Activated effector memory CD4-positive, alpha-beta T cell treated with anti-CD3 and anti-CD28 coated beads, Interleukin-2, amount 50 U/mL, for 16 hours (primary cell): Measurements from ENCODE around the gene ZNF593.
A peak's percentile ranks its signal among the peaks of the same experiment; 100 is the strongest.

Experiments used
- DNase-seq: peaks from one replicate; pipeline ENCODE4 v3.0.0-alpha.2; 2020

ZNF593 gene

GRCh38 chr1:26169669-26170471 is at the start of gene ZNF593:
Gene ZNF593 (plus strand): TSS chr1:26169908. CDS start chr1:26169984, 76 bp downstream.
- peak; percentile 95 for DNase-seq

GRCh38 chr1:26121854-26122773 is 47.6 kb upstream of the ZNF593 start:
- DNase-seq, result no peak

DNA sequence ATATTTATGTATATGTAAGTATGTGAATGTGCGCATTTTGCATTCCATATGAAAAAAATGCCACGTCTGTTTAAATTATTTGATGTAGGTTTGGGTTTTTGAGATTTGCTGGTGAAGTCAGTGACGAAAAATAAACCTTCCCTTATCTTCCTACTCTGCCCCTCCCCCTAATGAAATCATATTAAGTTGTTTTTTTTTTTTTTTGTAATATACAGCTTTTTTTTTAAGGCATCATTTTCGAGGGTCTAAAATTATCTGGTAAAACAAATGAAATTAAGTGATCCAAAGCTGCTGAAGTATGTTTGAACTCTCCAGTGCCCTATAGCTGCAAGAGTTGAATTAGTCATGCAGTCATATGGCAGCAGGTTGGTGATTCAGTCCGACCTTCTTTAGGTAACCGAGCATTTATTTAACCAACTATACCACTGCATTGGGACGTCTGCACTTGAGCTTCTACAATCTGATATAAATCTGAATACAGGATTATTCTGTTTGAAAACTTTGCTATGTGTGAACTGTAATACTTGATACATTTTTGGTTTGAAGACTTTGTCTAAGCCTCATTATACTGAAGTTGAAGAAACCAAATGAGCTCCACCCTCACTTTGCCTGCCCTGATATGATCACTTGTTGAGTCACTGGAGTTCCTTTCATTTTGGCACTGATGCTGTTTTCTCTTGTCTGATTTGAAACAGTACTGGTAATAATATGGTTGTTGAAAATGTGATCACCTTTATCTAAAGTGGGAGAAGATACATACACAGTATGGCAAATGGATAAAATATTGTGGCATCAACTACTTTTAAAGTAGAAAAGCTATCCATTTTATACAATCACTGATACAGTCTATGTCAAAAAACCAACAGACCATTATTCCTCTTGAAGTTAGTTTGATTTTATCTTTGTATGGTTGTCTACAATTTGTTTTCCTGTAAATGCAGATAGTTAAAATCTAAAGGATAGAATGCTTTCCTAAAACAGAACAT is 46.4 kb upstream of the ZNF593 start:
- DNase-seq, result no peak

- no peak for DNase-seq
Observed at GRCh38 chr1:26124418-26125331, 45.0 kb upstream of the ZNF593 start.

GRCh38 chr1:26125382-26125781 is 44.3 kb upstream of the ZNF593 start:
- DNase-seq, result no peak

- no peak for DNase-seq
Observed at GRCh38 chr1:26125946-26126320, 43.8 kb upstream of the ZNF593 start.

DNA sequence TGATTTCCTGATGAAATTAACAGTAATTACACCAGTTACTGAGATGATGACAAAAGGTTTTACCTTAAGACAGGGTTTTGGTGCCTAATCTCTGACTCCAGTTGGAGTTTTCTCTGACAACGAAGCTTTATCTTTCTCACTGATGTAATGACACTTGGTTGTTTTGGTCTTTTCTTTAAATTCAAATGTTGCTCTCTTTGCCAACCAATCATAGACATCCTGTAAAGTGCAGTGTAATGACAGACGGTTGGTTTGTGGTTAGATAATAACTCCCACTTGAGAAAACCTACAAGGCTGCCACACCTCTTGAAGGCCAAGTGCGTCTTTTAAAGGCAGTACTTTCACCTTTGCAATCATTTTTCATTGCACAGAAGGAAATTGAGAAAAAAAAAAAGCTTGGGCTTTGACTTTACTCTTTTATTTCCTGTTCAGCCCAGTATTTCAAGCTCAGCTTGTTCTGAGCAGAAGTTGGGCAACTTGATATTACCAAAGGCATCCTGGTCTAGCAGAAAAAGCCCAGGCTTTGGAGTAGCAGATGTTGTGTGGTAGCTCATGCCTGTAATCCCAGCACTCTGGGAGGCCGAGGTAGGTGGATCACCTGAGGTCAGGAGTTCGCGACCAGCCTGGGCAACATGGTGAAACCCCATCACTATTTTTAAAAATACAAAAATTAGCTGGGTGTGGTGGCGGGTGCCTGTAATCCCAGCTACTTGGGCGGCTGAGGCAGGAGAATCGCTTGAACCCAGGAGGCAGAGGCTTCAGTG is 43.2 kb upstream of the ZNF593 start:
- peak; percentile 77 for DNase-seq

- no peak for DNase-seq
Observed at GRCh38 chr1:26127235-26128163, 42.2 kb upstream of the ZNF593 start.

DNA sequence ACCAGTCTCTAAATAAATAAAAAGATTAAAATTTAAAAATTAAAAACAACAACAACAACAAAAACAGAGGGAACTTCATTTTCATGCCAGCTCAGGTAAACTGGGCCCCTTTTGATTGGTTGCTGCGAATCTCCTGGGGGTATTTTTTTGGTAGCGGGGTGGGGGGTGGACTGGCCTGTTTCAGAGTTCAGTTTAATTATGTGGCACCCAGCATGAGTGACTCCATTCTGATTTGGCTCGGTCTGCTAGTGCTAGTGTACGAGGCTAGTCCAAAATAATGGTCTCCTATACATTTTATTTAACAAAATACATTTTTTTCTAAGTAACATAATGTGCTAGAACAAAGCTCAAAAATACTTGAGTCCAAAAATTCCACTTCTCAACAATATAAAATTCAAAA is 39.9 kb upstream of the ZNF593 start:
- DNase-seq, result no peak

- no peak for DNase-seq
Observed at GRCh38 chr1:26130695-26131094, 39.0 kb upstream of the ZNF593 start.

DNA sequence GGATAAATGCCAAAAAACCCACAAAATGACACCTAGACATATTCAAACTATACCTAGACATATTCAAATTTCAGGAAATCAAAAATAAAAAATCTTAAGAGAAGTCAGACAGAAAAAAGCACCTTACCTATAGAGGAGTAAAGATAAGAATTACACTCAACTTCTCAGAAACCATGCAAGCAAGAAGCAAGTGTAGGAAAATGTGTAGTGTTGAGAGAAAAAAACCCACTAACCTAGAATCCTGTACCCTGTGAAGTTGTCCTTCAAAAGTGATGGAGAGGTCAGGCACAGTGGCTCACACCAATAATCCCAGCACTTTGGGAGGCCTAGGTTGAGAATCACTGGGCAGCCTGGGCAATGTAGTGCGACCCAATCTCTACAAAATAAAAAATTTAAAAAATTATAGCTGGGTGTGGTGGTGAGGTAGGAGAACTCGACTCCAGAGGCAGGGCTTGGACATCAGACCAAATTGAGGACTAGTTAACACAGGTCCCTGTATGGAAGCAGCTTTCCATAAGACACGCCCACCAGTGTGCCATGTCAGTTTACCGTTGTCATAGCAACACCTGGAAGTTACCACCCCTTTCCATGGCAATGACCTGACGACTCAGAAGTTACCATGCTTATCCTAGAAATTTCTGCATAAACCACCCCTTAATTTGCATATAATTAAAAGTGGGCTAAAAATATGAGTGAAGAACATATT is 37.4 kb upstream of the ZNF593 start:
- DNase-seq, result no peak

GRCh38 chr1:26132834-26133167 is 36.9 kb upstream of the ZNF593 start:
- DNase-seq, result no peak

DNA sequence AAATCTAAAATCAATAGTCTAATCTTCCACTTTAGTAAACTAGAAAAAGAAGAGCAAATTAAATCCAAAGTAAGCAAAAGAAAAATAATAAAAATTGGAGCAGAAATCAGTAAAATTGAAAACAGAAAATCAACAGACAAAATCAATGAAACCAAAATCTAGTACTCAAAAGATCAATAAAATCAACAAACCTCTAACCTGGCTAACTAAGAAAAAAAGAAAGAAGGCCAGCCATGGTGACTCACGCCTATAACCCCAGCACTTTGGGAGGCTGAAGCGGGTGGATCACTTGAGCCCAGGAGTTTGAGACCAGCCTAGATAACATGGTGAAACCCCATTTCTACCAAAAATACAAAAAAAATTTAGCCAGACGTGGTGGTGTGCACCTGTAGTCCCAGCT is 35.2 kb upstream of the ZNF593 start:
- DNase-seq, result no peak

- DNase-seq, result no peak
Observed at GRCh38 chr1:26138974-26139558, 30.6 kb upstream of the ZNF593 start.

- no peak for DNase-seq
Observed at GRCh38 chr1:26142159-26142558, 27.5 kb upstream of the ZNF593 start.

DNA sequence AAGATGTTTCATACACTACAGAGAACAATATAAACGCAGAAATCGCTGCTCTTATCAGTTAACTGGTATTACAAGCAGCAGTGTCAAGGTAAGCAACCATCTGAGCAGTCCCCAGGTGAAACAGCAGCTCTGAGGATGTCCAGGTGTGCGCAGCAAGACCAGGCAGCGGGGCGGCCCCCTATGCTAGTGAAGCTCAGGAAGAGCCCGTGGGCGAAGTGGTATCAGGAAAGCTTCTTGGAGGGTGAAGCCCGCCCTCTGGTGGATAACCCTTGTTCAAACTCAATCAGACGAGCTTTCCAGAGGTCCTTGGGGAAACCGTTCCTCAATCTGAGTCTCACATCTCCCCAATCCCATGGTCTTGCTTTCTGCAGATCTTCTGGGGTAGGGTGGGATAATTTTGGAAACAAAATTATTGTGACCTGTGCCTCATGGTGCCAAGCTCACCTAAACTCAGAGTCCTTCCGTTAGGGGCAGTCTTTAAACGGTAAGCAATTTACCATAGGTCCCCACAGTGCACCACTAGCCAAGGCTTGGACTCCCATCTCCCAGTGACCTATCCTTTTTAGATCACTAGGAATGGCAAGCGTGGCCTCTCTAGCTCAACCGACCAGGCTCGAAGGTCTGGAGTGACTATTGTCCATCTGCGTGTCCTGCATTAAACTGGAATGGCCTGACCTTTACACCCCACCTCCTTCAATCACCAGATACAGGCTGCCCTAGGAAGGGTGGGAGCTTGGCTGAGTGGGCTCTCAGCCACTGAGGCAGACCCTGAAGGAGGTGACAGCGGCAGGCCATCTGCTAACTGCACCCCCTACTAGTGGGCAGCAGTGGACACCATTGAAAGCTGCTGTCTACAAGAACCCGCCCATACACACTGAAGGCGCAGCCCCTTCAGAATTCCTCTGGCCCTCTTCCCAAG is 24.4 kb upstream of the ZNF593 start:
- peak; percentile 89 for DNase-seq

GRCh38 chr1:26145960-26146294 is 23.8 kb upstream of the ZNF593 start:
- DNase-seq, result no peak

- DNase-seq, result no peak
Observed at GRCh38 chr1:26148887-26149286, 20.8 kb upstream of the ZNF593 start.
